Tibial nerve (tissue), 4 donors: ENCODE data around the gene SZRD1.

Experiments used
- EP300 ChIP-seq, 2 donors: sonication (generic); formaldehyde crosslinking; IDR thresholded peaks; one replicate each; pipeline ENCODE4 v1.6.1; 2017; ENCODE audit warnings: antibody characterized with exemption in 2 of 2, mild to moderate bottlenecking in 1 of 2
- POLR2A ChIP-seq, 2 donors: fragments of 450-650 bp; IDR thresholded peaks; one replicate each; pipeline ENCODE4 v1.6.1; 2017; ENCODE audit warnings: antibody characterized with exemption in 2 of 2, mild to moderate bottlenecking in 2 of 2, moderate library complexity in 2 of 2
- TF ChIP-seq, protein P1 (sequence below), 5 experiments: fragments of 200-600 bp in 3 of 5; fragments of 450-650 bp in 2 of 5; sonication (generic) in 3 of 5; IDR thresholded peaks; one replicate each; pipeline ENCODE4 v1.5.1; 2016 to 2019; ENCODE audit warnings: antibody characterized with exemption in 5 of 5, mild to moderate bottlenecking in 3 of 5, moderate library complexity in 2 of 5

GRCh38 chr1:16438516-16438915, 71.5 kb downstream of the SZRD1 start:
- TF ChIP-seq, protein P1, sequence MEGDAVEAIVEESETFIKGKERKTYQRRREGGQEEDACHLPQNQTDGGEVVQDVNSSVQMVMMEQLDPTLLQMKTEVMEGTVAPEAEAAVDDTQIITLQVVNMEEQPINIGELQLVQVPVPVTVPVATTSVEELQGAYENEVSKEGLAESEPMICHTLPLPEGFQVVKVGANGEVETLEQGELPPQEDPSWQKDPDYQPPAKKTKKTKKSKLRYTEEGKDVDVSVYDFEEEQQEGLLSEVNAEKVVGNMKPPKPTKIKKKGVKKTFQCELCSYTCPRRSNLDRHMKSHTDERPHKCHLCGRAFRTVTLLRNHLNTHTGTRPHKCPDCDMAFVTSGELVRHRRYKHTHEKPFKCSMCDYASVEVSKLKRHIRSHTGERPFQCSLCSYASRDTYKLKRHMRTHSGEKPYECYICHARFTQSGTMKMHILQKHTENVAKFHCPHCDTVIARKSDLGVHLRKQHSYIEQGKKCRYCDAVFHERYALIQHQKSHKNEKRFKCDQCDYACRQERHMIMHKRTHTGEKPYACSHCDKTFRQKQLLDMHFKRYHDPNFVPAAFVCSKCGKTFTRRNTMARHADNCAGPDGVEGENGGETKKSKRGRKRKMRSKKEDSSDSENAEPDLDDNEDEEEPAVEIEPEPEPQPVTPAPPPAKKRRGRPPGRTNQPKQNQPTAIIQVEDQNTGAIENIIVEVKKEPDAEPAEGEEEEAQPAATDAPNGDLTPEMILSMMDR (IDR thresholded peaks at IDR 0.05): no peak
- TF ChIP-seq POLR2A (IDR thresholded peaks at IDR 0.05) (no peak), EP300 (IDR thresholded peaks at IDR 0.05) (no peak)
